ENCODE results near the gene EIF3K.
A peak's percentile ranks its signal among the peaks of the same experiment; 100 is the strongest.

Gene EIF3K

DNA sequence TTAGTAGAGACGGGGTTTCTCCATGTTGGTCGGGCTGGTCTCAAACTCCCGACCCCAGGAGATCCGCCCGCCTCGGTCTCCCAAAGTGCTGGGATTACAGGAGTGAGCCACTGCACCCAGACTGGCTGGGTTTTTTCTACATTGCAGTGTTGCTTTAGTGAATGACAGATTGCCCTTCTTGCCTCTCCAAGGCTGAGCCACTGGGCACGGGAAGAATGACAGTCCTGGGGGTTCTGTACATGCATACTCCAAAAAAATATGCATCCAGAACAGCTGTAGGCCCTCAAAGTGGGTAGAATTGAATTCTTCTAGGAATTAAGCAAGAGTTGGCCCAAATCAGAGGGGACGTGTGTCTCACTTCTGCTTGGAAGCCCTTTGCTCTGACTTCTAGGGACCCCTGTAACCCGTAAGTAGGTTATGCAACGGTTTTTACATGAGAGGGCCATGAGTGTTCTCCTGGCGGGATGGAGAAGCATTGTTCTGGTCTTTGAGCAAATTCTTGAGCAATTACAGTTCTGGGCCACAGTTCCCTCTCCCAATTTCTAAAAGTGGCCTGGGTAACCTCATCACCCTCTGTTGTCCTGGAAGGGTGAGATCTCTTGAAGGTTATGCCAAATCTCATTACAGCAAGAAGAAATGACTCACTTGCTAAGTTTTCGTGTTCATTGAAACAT, 32.1 kb downstream of the EIF3K start:
- DNase-seq, result no peak

- DNase-seq, result no peak
Measured at GRCh38 chr19:38653028-38653571, 34.1 kb downstream of the EIF3K start.

DNA sequence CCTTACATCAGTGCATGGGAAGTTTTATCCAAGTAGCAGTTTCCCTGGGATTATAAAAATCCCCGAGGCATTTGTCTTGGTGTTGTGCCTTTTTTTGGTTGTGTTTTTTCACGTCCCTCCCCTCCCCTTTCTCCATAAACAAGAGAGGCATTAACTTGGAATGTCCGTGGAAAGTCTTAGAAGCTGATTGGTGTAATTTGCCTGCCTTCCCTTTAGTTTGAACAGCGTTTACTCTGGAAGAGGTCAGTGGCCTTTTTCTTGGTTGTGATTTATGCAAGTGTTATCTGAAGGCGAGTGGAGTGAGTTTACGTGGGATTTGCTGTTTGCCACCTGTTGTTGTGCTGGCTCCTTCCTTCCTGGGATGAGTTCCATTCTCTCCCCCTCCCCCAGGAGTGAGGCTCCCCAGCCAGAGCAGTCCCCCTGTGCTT, 35.7 kb downstream of the EIF3K start:
- no peak for DNase-seq

- no peak for DNase-seq
Measured at GRCh38 chr19:38655148-38655824, 36.3 kb downstream of the EIF3K start.

- peak; percentile 65 for DNase-seq
Measured at GRCh38 chr19:38656171-38656981, 37.4 kb downstream of the EIF3K start.

GRCh38 chr19:38657633-38658222, 38.7 kb downstream of the EIF3K start:
- DNase-seq, result peak; percentile 47

- DNase-seq, result no peak
Measured at GRCh38 chr19:38658462-38659306, 39.7 kb downstream of the EIF3K start.

DNA sequence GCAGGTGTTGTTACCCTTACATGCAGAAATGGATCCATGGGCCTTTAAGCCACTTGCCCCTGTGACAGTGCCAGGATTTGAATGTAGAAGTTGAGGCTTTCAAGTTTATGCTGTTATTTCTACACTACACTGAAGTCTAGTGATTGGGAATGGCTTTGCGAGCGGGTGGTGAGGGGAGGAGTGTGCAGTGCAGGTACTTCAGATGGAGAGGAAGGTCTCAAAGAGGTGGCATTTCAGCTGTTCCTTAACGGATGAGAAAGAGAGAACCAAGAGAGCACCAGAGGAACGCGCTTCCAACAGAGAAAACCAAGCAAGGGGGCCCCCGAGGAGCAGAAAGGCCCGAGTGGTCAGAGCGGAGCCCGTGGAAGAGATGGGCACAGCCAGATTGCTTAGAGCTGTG, 41.7 kb downstream of the EIF3K start:
- no peak for DNase-seq

GRCh38 chr19:38661136-38661535, 42.1 kb downstream of the EIF3K start:
- DNase-seq, result no peak

DNA sequence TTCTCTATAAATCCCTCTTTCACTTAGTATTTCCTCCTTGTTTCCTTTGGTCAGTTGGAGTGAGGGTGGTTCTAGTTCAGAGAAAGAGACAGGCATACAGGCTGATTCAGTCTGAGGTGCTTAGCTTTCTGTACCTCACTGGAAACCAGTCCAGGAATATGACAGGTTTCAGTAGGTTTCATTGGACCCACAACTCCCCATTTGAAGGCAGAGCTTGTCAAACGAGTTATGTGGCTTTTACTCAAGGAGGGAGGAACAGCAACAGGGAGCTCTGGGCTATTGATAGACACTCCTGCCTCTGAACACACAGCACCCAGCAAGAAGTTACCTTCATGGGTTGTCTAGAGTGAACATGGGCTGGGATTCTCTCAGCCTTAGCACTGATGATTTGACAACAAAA, 43.0 kb downstream of the EIF3K start:
- DNase-seq, result no peak

DNA sequence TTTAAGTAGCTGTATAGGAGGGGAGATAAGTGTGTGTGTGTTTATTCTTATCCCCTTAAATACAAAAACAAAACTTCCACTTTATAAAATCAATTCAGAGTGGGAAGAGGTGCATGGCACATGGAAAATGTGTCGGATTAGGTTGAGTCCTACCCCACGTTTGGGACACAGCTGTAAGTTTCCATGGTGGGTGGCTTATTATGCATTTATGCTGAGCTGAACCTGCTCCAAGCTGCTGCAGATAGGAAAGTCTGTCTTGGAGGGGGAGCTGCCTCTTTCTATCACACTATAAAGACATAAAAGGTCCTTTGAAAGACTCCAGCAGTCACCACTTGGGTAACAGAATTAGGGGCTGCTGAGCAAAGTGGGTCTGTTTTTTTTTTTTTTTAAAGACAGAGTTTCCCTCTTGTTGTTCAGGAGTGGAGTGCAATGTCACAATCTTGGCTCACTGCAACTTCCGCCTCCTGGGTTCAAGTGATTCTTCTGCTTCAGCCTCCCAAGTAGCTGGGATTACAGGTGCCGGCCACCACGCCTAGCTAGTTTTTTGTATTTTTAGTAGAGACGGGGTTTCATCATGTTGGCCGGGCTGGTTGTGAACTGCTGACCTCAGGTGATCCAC, 43.7 kb downstream of the EIF3K start:
- no peak for DNase-seq

- no peak for DNase-seq
Measured at GRCh38 chr19:38663156-38663651, 44.2 kb downstream of the EIF3K start.

- DNase-seq, result no peak
Measured at GRCh38 chr19:38663957-38664502, 45.0 kb downstream of the EIF3K start.

- DNase-seq, result no peak
Measured at GRCh38 chr19:38664503-38665211, 45.7 kb downstream of the EIF3K start.

- DNase-seq, result no peak
Measured at GRCh38 chr19:38665219-38665931, 46.4 kb downstream of the EIF3K start.

- no peak for DNase-seq
Measured at GRCh38 chr19:38665950-38666662, 47.1 kb downstream of the EIF3K start.

DNA sequence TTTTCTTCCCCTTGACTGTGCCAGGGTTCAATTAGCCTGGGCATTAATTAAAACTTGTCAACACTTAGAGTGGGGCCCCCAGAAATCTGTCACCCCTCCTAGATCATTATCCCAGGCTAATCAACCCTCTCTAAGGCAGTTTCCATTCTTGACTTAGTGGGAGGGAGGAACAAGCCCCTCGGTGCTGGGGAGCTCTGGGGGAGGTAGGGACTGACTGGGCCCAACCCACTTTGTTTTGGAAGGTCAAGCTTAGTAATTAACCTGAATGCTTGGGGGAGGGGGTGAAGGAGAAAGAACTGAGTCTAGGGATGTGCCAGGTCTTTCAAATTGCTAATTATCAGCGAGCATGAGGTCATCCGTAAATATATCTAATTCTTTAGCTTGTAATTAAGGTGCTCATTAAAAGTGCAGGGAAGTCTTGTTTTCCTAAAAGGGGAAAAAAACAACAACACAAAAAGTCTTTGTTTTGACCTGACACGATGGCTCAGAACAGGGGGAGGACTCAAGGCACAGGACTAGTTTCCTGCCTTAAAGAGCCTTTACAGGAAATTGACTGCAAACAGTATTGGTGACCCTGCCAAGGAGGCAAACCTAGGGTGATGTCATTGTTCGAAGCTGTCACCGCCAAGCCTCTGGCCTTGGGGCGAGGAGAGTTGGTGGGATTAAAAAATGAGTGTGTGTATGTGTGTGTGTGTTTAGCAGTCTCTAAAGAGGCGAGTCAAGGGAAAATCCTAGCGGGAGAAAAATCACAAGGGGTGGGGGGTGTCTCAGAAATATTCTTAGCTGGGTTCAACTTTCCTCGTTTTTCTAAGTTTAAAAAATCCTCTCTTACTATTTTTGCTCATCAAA, 47.9 kb downstream of the EIF3K start:
- DNase-seq, result peak; percentile 64

DNA sequence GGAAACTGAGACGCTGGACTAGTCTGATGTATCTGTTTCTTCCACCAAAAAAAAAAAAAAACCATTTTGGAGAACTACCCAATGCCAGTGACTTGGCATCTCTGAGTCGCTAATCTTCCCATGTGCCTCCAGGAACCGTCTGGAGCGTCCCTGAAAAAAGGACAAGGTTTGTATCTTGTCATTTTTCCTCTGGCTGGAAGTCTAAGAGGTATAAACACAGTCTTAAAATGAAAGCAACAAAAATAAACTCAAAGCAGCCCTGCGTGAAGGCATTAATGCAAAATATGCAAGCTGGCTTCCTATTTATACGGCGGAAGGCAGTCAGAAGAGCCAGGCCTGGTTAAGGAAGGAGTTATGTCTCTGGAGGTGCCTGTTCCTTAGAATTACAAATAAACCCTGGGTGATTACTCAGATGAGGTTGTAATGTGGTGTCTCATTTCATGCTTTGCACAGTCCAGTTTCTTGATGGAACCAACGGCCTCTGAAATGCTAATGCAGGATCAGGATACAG, 48.7 kb downstream of the EIF3K start:
- no peak for DNase-seq

Data from CD4-positive, alpha-beta T cell treated with Interleukin-12 subunit alpha and Interleukin-12 subunit beta, for 1 hour (primary cell).